GM06990 (cell line): ENCODE measurements around the gene ANKRD33B.

Experiments used
- DNase-seq: peaks from one replicate; pipeline ENCODE4 v3.0.0-alpha.2; 2011; ENCODE audit not compliant: insufficient read length; ENCODE audit errors: extremely low read depth
- H3K27me3 ChIP-seq: replicated peaks from 2 replicates; pipeline ENCODE4 v1.6.0; 2011; ENCODE audit warnings: low read length; ENCODE audit not compliant: control insufficient read depth, insufficient read depth
- H3K36me3 ChIP-seq: 2 replicates; pipeline ENCODE4 v1.5.1; 2011; ENCODE audit warnings: low read length; ENCODE audit not compliant: control insufficient read depth, insufficient read depth
- H3K4me3 ChIP-seq: replicated peaks from 2 replicates; pipeline ENCODE4 v1.5.1; 2011; ENCODE audit warnings: low read depth, mild to moderate bottlenecking, control low read depth, low read length
- TF ChIP-seq, protein P1 (sequence below): IDR thresholded peaks from 2 replicates; pipeline ENCODE4 v1.5.1; 2011; ENCODE audit warnings: low read length, control low read depth, mild to moderate bottlenecking, inconsistent platforms; ENCODE audit not compliant: insufficient read depth, poor library complexity, severe bottlenecking

The ANKRD33B gene

GRCh38 chr5:10621832-10622231, 58.0 kb downstream of the ANKRD33B start:
- peaks cover 23% of the 10 kb centered on the region for H3K36me3 ChIP-seq
- TF ChIP-seq, protein P1, sequence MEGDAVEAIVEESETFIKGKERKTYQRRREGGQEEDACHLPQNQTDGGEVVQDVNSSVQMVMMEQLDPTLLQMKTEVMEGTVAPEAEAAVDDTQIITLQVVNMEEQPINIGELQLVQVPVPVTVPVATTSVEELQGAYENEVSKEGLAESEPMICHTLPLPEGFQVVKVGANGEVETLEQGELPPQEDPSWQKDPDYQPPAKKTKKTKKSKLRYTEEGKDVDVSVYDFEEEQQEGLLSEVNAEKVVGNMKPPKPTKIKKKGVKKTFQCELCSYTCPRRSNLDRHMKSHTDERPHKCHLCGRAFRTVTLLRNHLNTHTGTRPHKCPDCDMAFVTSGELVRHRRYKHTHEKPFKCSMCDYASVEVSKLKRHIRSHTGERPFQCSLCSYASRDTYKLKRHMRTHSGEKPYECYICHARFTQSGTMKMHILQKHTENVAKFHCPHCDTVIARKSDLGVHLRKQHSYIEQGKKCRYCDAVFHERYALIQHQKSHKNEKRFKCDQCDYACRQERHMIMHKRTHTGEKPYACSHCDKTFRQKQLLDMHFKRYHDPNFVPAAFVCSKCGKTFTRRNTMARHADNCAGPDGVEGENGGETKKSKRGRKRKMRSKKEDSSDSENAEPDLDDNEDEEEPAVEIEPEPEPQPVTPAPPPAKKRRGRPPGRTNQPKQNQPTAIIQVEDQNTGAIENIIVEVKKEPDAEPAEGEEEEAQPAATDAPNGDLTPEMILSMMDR = no peak

GRCh38 chr5:10622810-10623209, 58.9 kb downstream of the ANKRD33B start:
- Histone ChIP-seq H3K27me3 (no peaks in the 10 kb centered on the region), H3K36me3 (peaks cover 17% of the 10 kb centered on the region), H3K4me3 (no peak overlapping the region)
- TF ChIP-seq, protein P1 = no peak
- no peak for DNase-seq

More at GRCh38 chr5:10621832-10622231, 58.0 kb downstream of the ANKRD33B start:
- H3K27me3 ChIP-seq = no peaks in the 10 kb centered on the region
- H3K4me3 ChIP-seq = no peak overlapping the region
- DNase-seq = no peak

- DNase-seq = no peak
- Histone ChIP-seq H3K27me3 (no peaks in the 10 kb centered on the region), H3K4me3 (no peak overlapping the region), H3K36me3 (peaks cover 14% of the 10 kb centered on the region)
- TF ChIP-seq, protein P1 = no peak
Measured at GRCh38 chr5:10623305-10623910, 59.5 kb downstream of the ANKRD33B start.

DNA sequence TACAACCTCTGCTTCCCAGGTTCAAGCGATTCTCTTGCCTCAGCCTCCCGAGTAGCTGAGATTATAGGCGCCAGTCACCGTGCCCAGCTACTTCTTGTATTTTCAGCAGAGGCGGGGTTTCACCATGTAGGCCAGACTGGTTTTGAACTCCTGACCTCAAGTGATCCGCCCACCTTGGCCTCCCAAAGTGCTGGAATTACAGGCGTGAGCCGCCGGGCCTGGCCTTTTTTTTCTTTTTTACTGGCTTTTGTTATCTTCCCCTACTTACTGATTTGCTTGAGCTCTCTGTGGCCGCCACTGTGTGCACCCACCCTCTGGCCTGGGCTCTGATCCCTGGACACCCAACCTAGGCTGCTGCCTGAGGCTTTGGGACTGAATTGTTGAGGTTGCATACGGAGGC, 60.3 kb downstream of the ANKRD33B start:
- TF ChIP-seq, protein P1 = no peak
- no peak for DNase-seq
- Histone ChIP-seq H3K27me3 (no peaks in the 10 kb centered on the region), H3K4me3 (no peak overlapping the region), H3K36me3 (peaks cover 10% of the 10 kb centered on the region)

- no peak overlapping the region for H3K4me3 ChIP-seq
- no peak for DNase-seq
- no peaks in the 10 kb centered on the region for H3K27me3 ChIP-seq
- H3K36me3 ChIP-seq = peaks cover 9% of the 10 kb centered on the region
- TF ChIP-seq, protein P1 = no peak
Measured at GRCh38 chr5:10624679-10625078, 60.8 kb downstream of the ANKRD33B start.
